AG09319 (cell line): ENCODE data around the gene KIAA1614.

Experiments
- DNase-seq: peaks from one replicate; pipeline ENCODE4 v3.0.0-alpha.2; 2010; ENCODE audit warnings: low read depth; ENCODE audit errors: extremely low read depth
- CTCF ChIP-seq: IDR thresholded peaks from 2 replicates; pipeline ENCODE4 v1.5.1; 2011; ENCODE audit warnings: low read depth, mild to moderate bottlenecking, inconsistent platforms, low read length, moderate library complexity

The KIAA1614 gene

GRCh38 chr1:180951186-180951745, 38.6 kb downstream of the KIAA1614 start:
- TF ChIP-seq CTCF = no peak
- DNase-seq = no peak

GRCh38 chr1:180951836-180952656, 39.3 kb downstream of the KIAA1614 start:
- DNase-seq = no peak
- no peak for TF ChIP-seq CTCF

GRCh38 chr1:180952657-180953013, 39.9 kb downstream of the KIAA1614 start:
- DNase-seq = no peak
- TF ChIP-seq CTCF = no peak

DNA sequence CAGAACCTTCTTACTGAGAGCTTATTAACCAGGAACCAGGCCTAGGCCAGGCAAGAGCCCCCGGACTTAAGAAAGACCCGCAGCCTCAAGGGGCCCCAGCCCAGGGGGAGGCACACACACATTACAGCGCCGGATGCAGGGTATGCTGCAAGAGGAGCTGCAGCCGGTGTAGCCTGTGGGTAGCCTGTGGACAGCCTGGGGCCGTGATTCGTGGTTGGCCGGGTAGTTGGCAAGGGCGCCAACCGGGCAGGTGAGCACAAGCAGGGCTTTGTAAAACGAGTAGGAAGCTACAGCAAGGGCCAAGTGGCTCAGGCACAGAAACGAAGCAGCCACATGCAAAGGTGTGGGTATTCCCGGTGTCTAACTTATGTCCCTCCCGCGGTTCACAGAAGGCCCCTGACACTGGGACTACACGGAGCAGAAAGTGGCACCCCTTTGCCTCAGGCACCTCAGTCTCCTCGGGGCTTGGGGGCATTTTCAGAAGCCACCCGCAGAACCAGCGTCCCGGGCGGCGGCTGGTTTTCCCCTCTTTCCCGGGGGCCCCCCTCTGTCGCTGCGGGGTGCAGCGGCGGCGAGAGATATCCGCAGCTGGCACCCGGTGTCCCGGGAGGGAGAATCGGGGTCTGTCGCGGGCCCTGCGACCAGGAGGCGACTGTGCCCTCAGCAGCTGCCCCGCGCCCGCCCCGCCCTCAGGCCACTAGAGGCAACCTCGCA, 40.8 kb downstream of the KIAA1614 start:
- TF ChIP-seq CTCF = no peak
- DNase-seq = no peak

GRCh38 chr1:180954005-180954800, 41.5 kb downstream of the KIAA1614 start:
- TF ChIP-seq CTCF = no peak; the same call in 1 of the 2 replicates
- DNase-seq = peak; percentile 45

GRCh38 chr1:180954801-180955165, 42.1 kb downstream of the KIAA1614 start:
- DNase-seq = no peak
- no peak for TF ChIP-seq CTCF
